Vagina (tissue), 2 donors: Measurements from ENCODE around the gene TNNC1. TPM values are rescaled to one million over a fixed set of nuclear protein-coding genes. Genes with fewer than 3 reads are reported as not detected.

Experiments
- DNase-seq, 2 donors: peaks; one replicate each; pipeline ENCODE4 v3.0.0-alpha.2; 2017; ENCODE audit errors: extremely low spot score in 2 of 2
- H3K27ac ChIP-seq: fragments of 200-600 bp; sonication (generic); one replicate; pipeline ENCODE4 v1.5.1; 2019
- H3K27me3 ChIP-seq: fragments of 200-600 bp; sonication (generic); one replicate; pipeline ENCODE4 v1.5.1; 2019
- H3K36me3 ChIP-seq, 2 donors: fragments of 200-600 bp; sonication (generic); one replicate each; pipeline ENCODE4 v1.5.1; 2017 to 2019
- H3K4me1 ChIP-seq: fragments of 200-600 bp; sonication (generic); one replicate; pipeline ENCODE4 v1.5.1; 2019
- H3K4me3 ChIP-seq, 2 donors: fragments of 200-600 bp; sonication (generic); 1 replicate in 1 of 2; 2 replicates in 1 of 2; pipeline ENCODE4 v1.5.1; 2016 to 2019
- H3K9me3 ChIP-seq: fragments of 200-600 bp; sonication (generic); one replicate; pipeline ENCODE4 v1.5.1; 2019
- CTCF ChIP-seq, 3 experiments: fragments of 450-650 bp in 2 of 3; fragments of 200-600 bp in 1 of 3; sonication (generic) in 1 of 3; IDR thresholded peaks; one replicate each; pipeline ENCODE4 v1.5.1; 2017 to 2019; ENCODE audit warnings: antibody characterized with exemption in 3 of 3, mild to moderate bottlenecking in 2 of 3, moderate library complexity in 2 of 3
- POLR2A ChIP-seq, 2 donors: fragments of 450-650 bp; IDR thresholded peaks; one replicate each; pipeline ENCODE4 v1.6.1; 2017; ENCODE audit warnings: antibody characterized with exemption in 2 of 2, mild to moderate bottlenecking in 2 of 2, moderate library complexity in 2 of 2
- POLR2AphosphoS5 ChIP-seq, 2 donors: sonication (generic); formaldehyde crosslinking; IDR thresholded peaks; one replicate each; pipeline ENCODE4 v1.9.0; 2017; ENCODE audit warnings: antibody characterized with exemption in 2 of 2, mild to moderate bottlenecking in 2 of 2, low read depth in 1 of 2; ENCODE audit not compliant: insufficient read depth in 1 of 2
- intact Hi-C: fragments of 100-400 bp; cut with DNase I; formaldehyde crosslinking; loops from one replicate; pipeline ENCODE4 v1.15.1; 2023
- total RNA-seq: library from RNA; depleted of rRNA; stranded (reverse); fragments of >200 nt; gene quantifications from one replicate; pipeline ENCODE4 v1.2.3, GENCODE V29; 2016

Gene TNNC1
- total RNA-seq, 1 donor from 2014 or later, result 1.7 TPM

- H3K4me1 ChIP-seq, result peaks cover 10% of the 10 kb centered on the region
- no peak for TF ChIP-seq POLR2A (IDR thresholded peaks at IDR 0.05)
- TF ChIP-seq POLR2AphosphoS5 (IDR thresholded peaks at IDR 0.05; ENCODE audit: insufficient read depth in 1 of 2, low read depth in 1 of 2), result no peak
- TF ChIP-seq CTCF (IDR thresholded peaks at IDR 0.05), result no peak
- no peaks in the 10 kb centered on the region for H3K9me3 ChIP-seq
- H3K27ac ChIP-seq, result no peak overlapping the region
- intact Hi-C loops, result loop anchor here (10.0 kb wide), 1 partner anchor 62 kb away; the partner anchor contains the start of genes NT5DC2 and UQCC5
- H3K4me3 ChIP-seq, result no peak overlapping the region
- no peak for DNase-seq
- peaks cover 0 to 59% of the 10 kb centered on the region in 2 donors for H3K36me3 ChIP-seq
- H3K27me3 ChIP-seq, result no peaks in the 10 kb centered on the region
Observed at GRCh38 chr3:52472239-52473000, 18.6 kb upstream of the TNNC1 start.

GRCh38 chr3:52471371-52472238 is 17.8 kb upstream of the TNNC1 start:
- no peak overlapping the region for H3K4me3 ChIP-seq
- intact Hi-C loops, result loop anchor here (10.0 kb wide), 1 partner anchor 63 kb away; the partner anchor contains the start of genes NT5DC2 and UQCC5
- no peaks in the 10 kb centered on the region for H3K27me3 ChIP-seq
- H3K36me3 ChIP-seq, result peaks cover 0 to 51% of the 10 kb centered on the region in 2 donors
- H3K27ac ChIP-seq, result no peak overlapping the region
- TF ChIP-seq POLR2AphosphoS5 (IDR thresholded peaks at IDR 0.05; ENCODE audit: insufficient read depth in 1 of 2, low read depth in 1 of 2), result no peak
- TF ChIP-seq CTCF (IDR thresholded peaks at IDR 0.05), result peak; percentile 38 to 53 (median 51)
- no peak for TF ChIP-seq POLR2A (IDR thresholded peaks at IDR 0.05)
- no peaks in the 10 kb centered on the region for H3K9me3 ChIP-seq
- DNase-seq, result no peak
- peaks cover 10% of the 10 kb centered on the region for H3K4me1 ChIP-seq

GRCh38 chr3:52470920-52471319 is 17.1 kb upstream of the TNNC1 start:
- no peak overlapping the region for H3K27ac ChIP-seq
- H3K36me3 ChIP-seq, result peaks cover 0 to 44% of the 10 kb centered on the region in 2 donors
- no peaks in the 10 kb centered on the region for H3K27me3 ChIP-seq
- H3K4me3 ChIP-seq, result no peak overlapping the region
- TF ChIP-seq CTCF (IDR thresholded peaks at IDR 0.05), result no peak
- TF ChIP-seq POLR2A (IDR thresholded peaks at IDR 0.05), result no peak
- TF ChIP-seq POLR2AphosphoS5 (IDR thresholded peaks at IDR 0.05; ENCODE audit: insufficient read depth in 1 of 2, low read depth in 1 of 2), result no peak
- H3K9me3 ChIP-seq, result no peaks in the 10 kb centered on the region
- intact Hi-C loops, result loop anchor here (10.0 kb wide), 1 partner anchor 64 kb away; the partner anchor contains the start of genes NT5DC2 and UQCC5
- DNase-seq, result no peak
- H3K4me1 ChIP-seq, result peaks cover 10% of the 10 kb centered on the region

- no peak for TF ChIP-seq POLR2AphosphoS5 (IDR thresholded peaks at IDR 0.05; ENCODE audit: insufficient read depth in 1 of 2, low read depth in 1 of 2)
- no peak for TF ChIP-seq CTCF (IDR thresholded peaks at IDR 0.05)
- no peak for TF ChIP-seq POLR2A (IDR thresholded peaks at IDR 0.05)
- no peak overlapping the region for H3K4me3 ChIP-seq
- peak overlapping the region; percentile 4 for H3K27ac ChIP-seq
- peaks cover 10% of the 10 kb centered on the region for H3K4me1 ChIP-seq
- intact Hi-C loops, result no loop called here
- H3K36me3 ChIP-seq, result peaks cover 0 to 34% of the 10 kb centered on the region in 2 donors
- DNase-seq, result no peak
- no peaks in the 10 kb centered on the region for H3K9me3 ChIP-seq
- no peaks in the 10 kb centered on the region for H3K27me3 ChIP-seq
Observed at GRCh38 chr3:52469001-52469400, 15.2 kb upstream of the TNNC1 start.
